Neural cell (in vitro differentiated cells): Measurements from ENCODE around the gene SPINT1. TPM values are rescaled to one million over a fixed set of nuclear protein-coding genes. Genes with fewer than 3 reads are reported as not detected.

Source experiments
- H2AFZ ChIP-seq: fragments of 200-600, 300-800 bp; sonication (generic), shearing (Covaris generic); 2 replicates; pipeline ENCODE4 v1.6.0; 2014; ENCODE audit warnings: low read depth, mild to moderate bottlenecking, antibody characterized with exemption, low read length, moderate library complexity
- H3F3A ChIP-seq: fragments of 200-600 bp; shearing (Covaris generic); 2 replicates; pipeline ENCODE4 v1.6.1; 2016; ENCODE audit warnings: mild to moderate bottlenecking, moderate library complexity, mixed read lengths, antibody characterized with exemption, low read length; ENCODE audit not compliant: insufficient read depth, poor library complexity, severe bottlenecking
- H3K27ac ChIP-seq: fragments of 200-600, 300-800 bp; sonication (generic), shearing (Covaris generic); 2 replicates; pipeline ENCODE4 v1.5.1; 2014; ENCODE audit warnings: mild to moderate bottlenecking, low read length, moderate library complexity
- H3K27me3 ChIP-seq: fragments of 300-800, 200-600 bp; sonication (generic), shearing (Covaris generic); 2 replicates; pipeline ENCODE4 v1.6.0; 2014; ENCODE audit warnings: mild to moderate bottlenecking, low read depth, low read length, moderate library complexity; ENCODE audit not compliant: insufficient read depth
- H3K36me3 ChIP-seq: fragments of 300-800, 200-600 bp; sonication (generic), shearing (Covaris generic); 2 replicates; pipeline ENCODE4 v1.5.1; 2014; ENCODE audit warnings: mild to moderate bottlenecking, antibody characterized with exemption, low read length, moderate library complexity; ENCODE audit not compliant: insufficient read depth
- H3K4me2 ChIP-seq: fragments of 300-800, 200-600 bp; sonication (generic), shearing (Covaris generic); 2 replicates; pipeline ENCODE4 v1.6.0; 2014; ENCODE audit warnings: mild to moderate bottlenecking, low read length
- H3K4me3 ChIP-seq: fragments of 300-800, 200-600 bp; sonication (generic), shearing (Covaris generic); 2 replicates; pipeline ENCODE4 v1.5.1; 2014; ENCODE audit warnings: mild to moderate bottlenecking, low read length, moderate library complexity
- H3K79me2 ChIP-seq: fragments of 200-600 bp; shearing (Covaris generic); replicated peaks from 2 replicates; pipeline ENCODE4 v1.6.0; 2014; ENCODE audit warnings: mild to moderate bottlenecking, low read length, moderate library complexity; ENCODE audit not compliant: insufficient read depth
- H3K9ac ChIP-seq: fragments of 300-800, 200-600 bp; sonication (generic), shearing (Covaris generic); 2 replicates; pipeline ENCODE4 v1.6.1; 2016; ENCODE audit warnings: mild to moderate bottlenecking, low read length, mixed read lengths
- H3K9me2 ChIP-seq: fragments of 200-600 bp; shearing (Covaris generic); 2 replicates; pipeline ENCODE4 v1.6.1; 2016; ENCODE audit warnings: mild to moderate bottlenecking, low read length, mixed read lengths; ENCODE audit not compliant: insufficient read depth
- H3K9me3 ChIP-seq: fragments of 200-600, 300-800 bp; sonication (generic), shearing (Covaris generic); 2 replicates; pipeline ENCODE4 v1.6.1; 2016; ENCODE audit warnings: mild to moderate bottlenecking, mixed run types, low read length, moderate library complexity, mixed read lengths
- H4K20me1 ChIP-seq: fragments of 200-600 bp; shearing (Covaris generic); 2 replicates; pipeline ENCODE4 v1.6.1; 2016; ENCODE audit warnings: mild to moderate bottlenecking, mixed run types; ENCODE audit not compliant: insufficient read depth
- EP300 ChIP-seq: fragments of 450-650 bp; conservative IDR thresholded peaks from 2 replicates; pipeline ENCODE4 v1.6.1; 2014; ENCODE audit warnings: antibody characterized with exemption, mild to moderate bottlenecking, moderate library complexity; ENCODE audit not compliant: poor library complexity, severe bottlenecking
- EZH2 ChIP-seq: fragments of 200-600, 300-800 bp; shearing (Covaris generic), sonication (generic); IDR thresholded peaks from 2 replicates; pipeline ENCODE4 v1.6.1; 2014; ENCODE audit warnings: antibody characterized with exemption, low read length, borderline replicate concordance, mild to moderate bottlenecking; ENCODE audit not compliant: insufficient read depth, poor library complexity, severe bottlenecking
- MXI1 ChIP-seq: fragments of 450-650 bp; conservative IDR thresholded peaks from 2 replicates; pipeline ENCODE4 v1.6.1; 2014; ENCODE audit warnings: antibody characterized with exemption, mild to moderate bottlenecking; ENCODE audit not compliant: poor library complexity, severe bottlenecking
- POLR2AphosphoS5 ChIP-seq: IDR thresholded peaks from 2 replicates; pipeline ENCODE4 v1.6.1; 2012
- RAD21 ChIP-seq: fragments of 450-650 bp; conservative IDR thresholded peaks from 2 replicates; pipeline ENCODE4 v1.6.1; 2014; ENCODE audit warnings: antibody characterized with exemption, mild to moderate bottlenecking, moderate library complexity
- SMC3 ChIP-seq: fragments of 450-650 bp; conservative IDR thresholded peaks from 2 replicates; pipeline ENCODE4 v1.6.1; 2014; ENCODE audit warnings: antibody characterized with exemption, mild to moderate bottlenecking, moderate library complexity; ENCODE audit not compliant: poor library complexity
- TAF1 ChIP-seq: IDR thresholded peaks from 2 replicates; pipeline ENCODE4 v1.6.1; 2012; ENCODE audit warnings: low read depth
- polyA plus RNA-seq: library from polyadenylated mRNA; depleted of rRNA; stranded (reverse); fragments of >200 nt; gene quantifications from 2 replicates; pipeline ENCODE4 v1.2.3, GENCODE V29; 2014
- TF ChIP-seq, protein P1 (sequence below): fragments of 450-650 bp; IDR thresholded peaks from 2 replicates; pipeline ENCODE4 v1.5.1; 2014; ENCODE audit warnings: antibody characterized with exemption, mild to moderate bottlenecking, moderate library complexity; ENCODE audit not compliant: poor library complexity, severe bottlenecking
- TF ChIP-seq, protein P2 (sequence below): IDR thresholded peaks from 2 replicates; pipeline ENCODE4 v1.6.1; 2012; ENCODE audit warnings: borderline replicate concordance

SPINT1 gene
- polyA plus RNA-seq, 1 donor from 2014 or later: 0.68 TPM

DNA sequence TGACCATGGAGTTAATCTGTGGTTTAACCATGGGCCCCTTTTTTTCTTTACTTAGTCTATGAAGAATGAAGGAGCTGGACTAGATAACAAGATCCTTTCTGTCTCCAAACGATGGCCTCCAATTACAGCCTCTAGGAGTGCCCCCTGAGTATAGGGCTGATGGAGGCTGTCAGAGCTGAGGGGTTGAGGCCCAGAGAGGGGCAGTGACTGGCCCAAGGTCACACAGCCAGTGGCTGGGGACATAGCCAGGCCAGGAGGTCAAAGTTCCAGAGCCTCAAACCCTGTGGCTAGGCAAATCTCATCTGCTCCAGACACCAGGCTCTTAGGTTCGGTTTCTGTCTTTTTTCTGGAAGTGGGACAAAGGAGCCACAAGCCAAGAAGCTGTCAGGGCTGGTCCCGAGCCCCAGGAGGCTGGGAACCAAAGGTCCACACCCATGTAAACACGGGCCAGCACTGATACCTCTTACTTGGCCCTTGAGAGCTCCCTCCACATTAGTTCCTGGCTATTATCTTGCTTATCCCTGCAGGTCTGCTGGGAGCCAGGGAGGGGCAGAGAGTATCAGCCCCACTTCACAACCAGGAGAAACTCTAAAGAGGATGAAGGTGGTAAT is 19.9 kb downstream of the SPINT1 start:
- Histone ChIP-seq H3K9me2 (no peaks in the 10 kb centered on the region), H3K36me3 (no peaks in the 10 kb centered on the region), H3F3A (no peaks in the 10 kb centered on the region), H3K4me3 (no peak overlapping the region), H3K27me3 (no peaks in the 10 kb centered on the region), H3K79me2 (no peaks in the 10 kb centered on the region), H3K9me3 (no peaks in the 10 kb centered on the region), H3K4me2 (no peak overlapping the region), H3K27ac (no peak overlapping the region), H2AFZ (no peak overlapping the region), H4K20me1 (no peaks in the 10 kb centered on the region), H3K9ac (no peak overlapping the region)
- TF ChIP-seq, protein P1, sequence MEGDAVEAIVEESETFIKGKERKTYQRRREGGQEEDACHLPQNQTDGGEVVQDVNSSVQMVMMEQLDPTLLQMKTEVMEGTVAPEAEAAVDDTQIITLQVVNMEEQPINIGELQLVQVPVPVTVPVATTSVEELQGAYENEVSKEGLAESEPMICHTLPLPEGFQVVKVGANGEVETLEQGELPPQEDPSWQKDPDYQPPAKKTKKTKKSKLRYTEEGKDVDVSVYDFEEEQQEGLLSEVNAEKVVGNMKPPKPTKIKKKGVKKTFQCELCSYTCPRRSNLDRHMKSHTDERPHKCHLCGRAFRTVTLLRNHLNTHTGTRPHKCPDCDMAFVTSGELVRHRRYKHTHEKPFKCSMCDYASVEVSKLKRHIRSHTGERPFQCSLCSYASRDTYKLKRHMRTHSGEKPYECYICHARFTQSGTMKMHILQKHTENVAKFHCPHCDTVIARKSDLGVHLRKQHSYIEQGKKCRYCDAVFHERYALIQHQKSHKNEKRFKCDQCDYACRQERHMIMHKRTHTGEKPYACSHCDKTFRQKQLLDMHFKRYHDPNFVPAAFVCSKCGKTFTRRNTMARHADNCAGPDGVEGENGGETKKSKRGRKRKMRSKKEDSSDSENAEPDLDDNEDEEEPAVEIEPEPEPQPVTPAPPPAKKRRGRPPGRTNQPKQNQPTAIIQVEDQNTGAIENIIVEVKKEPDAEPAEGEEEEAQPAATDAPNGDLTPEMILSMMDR: no peak
- no peak for TF ChIP-seq EP300
- no peak for TF ChIP-seq TAF1
- no peak for TF ChIP-seq SMC3
- TF ChIP-seq, protein P2, sequence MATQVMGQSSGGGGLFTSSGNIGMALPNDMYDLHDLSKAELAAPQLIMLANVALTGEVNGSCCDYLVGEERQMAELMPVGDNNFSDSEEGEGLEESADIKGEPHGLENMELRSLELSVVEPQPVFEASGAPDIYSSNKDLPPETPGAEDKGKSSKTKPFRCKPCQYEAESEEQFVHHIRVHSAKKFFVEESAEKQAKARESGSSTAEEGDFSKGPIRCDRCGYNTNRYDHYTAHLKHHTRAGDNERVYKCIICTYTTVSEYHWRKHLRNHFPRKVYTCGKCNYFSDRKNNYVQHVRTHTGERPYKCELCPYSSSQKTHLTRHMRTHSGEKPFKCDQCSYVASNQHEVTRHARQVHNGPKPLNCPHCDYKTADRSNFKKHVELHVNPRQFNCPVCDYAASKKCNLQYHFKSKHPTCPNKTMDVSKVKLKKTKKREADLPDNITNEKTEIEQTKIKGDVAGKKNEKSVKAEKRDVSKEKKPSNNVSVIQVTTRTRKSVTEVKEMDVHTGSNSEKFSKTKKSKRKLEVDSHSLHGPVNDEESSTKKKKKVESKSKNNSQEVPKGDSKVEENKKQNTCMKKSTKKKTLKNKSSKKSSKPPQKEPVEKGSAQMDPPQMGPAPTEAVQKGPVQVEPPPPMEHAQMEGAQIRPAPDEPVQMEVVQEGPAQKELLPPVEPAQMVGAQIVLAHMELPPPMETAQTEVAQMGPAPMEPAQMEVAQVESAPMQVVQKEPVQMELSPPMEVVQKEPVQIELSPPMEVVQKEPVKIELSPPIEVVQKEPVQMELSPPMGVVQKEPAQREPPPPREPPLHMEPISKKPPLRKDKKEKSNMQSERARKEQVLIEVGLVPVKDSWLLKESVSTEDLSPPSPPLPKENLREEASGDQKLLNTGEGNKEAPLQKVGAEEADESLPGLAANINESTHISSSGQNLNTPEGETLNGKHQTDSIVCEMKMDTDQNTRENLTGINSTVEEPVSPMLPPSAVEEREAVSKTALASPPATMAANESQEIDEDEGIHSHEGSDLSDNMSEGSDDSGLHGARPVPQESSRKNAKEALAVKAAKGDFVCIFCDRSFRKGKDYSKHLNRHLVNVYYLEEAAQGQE: no peak
- no peak for TF ChIP-seq MXI1
- no peak for TF ChIP-seq EZH2
- no peak for TF ChIP-seq POLR2AphosphoS5
- TF ChIP-seq RAD21: no peak

DNA sequence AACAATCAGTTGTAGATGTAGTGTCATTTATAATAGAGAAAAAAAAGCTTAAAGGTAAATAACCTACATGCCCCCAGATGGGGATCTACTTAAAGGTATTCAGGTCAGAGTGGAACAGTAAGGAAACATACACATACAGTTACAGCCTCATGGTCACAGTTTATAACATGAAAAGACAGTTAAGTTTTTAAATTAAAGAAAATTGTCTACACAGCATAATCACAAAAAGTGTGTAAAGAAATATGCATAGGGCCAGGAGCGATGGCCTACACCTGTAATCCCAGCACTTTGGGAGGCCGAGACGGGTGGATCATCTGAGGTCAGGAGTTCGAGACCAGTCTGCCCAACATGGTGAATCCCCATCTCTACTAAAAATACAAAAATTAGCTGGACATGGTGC is 23.4 kb downstream of the SPINT1 start:
- TF ChIP-seq, protein P2: no peak
- no peak for TF ChIP-seq POLR2AphosphoS5
- TF ChIP-seq MXI1: no peak
- no peak for TF ChIP-seq EP300
- no peak for TF ChIP-seq TAF1
- no peak overlapping the region for H3K9ac ChIP-seq
- H3K79me2 ChIP-seq: no peaks in the 10 kb centered on the region
- no peak overlapping the region for H3K4me2 ChIP-seq
- no peaks in the 10 kb centered on the region for H3F3A ChIP-seq
- peaks cover 1% of the 10 kb centered on the region for H3K27me3 ChIP-seq
- H3K9me2 ChIP-seq: no peaks in the 10 kb centered on the region
- no peaks in the 10 kb centered on the region for H3K36me3 ChIP-seq
- no peaks in the 10 kb centered on the region for H3K9me3 ChIP-seq
- H4K20me1 ChIP-seq: no peaks in the 10 kb centered on the region
- no peak overlapping the region for H2AFZ ChIP-seq
- no peak overlapping the region for H3K27ac ChIP-seq
- H3K4me3 ChIP-seq: no peak overlapping the region
